Fibroblast of skin of scalp (primary cell): ENCODE measurements around the gene ABCA3.
"Not testable (repeated sequence)": the region's sequence is repeated elsewhere in the genome, so short reads cannot be mapped to it uniquely, and the experiment has no call there.

Experiments used
- DNase-seq: peaks from one replicate; pipeline ENCODE4 v3.0.0-alpha.2; 2013

ABCA3 gene

DNA sequence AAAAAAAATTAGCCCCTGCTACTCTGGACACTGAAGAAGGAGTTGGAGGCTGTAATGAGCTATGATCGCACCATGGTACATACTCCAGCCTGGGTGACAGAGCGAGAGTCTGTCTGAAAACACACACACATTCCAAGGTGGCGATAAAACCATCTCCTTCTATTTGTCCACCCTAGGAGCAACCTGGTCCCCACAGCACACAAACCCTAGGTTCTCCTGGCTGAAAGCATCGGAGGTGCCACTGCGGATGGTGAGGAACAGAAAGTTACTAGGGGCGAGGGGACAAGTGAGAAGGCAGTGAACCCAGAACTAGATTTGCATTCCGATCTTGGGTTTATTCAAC is 87.8 kb downstream of the ABCA3 start:
- no peak for DNase-seq

DNA sequence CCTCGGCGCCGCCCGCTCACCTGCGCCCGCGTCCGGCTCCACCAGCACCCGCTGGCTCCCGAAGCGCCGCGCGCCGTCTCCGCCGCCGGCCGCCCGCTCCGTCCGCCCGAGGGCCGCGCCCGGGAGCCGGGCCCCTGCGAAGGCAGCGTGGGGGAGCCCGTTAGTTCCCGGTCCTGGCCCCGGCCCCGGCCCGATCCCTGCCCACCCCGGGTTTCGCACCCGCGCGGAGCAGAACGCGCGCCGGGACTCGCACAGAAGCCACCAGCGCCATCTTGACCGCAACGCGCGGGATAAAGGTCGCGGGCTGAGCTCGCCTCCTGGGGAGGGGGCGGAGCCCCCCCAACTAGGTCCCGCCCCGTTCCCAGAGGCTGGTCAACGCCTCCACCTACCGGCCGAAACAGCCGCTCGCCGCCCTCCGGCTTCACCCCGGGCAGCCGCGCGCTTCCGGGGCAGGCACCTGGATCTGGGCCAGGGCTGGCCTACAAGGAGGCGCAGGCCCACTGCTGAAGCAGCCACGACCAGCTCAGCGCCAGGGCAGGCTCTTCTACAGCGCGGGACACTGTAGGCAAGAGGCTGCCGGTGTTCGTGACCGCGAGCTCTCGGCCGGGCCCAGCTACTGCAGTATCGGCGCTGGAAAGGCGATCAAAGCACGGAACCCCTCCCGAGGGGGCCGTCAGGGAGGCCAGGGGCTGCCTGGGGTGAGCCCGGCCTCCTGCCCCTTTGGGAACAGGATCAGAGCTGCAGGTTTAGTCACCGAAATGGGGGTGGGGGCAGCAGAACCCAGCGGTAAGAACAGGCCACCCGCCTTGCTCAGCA is 89.0 kb downstream of the ABCA3 start, which contains the start of gene ECI1:
TSS of gene ECI1 (minus strand) at position 292 of the 816 bp plus-strand sequence. CDS start at position 271, 21 bp downstream.
- DNase-seq: peak; percentile 94

DNA sequence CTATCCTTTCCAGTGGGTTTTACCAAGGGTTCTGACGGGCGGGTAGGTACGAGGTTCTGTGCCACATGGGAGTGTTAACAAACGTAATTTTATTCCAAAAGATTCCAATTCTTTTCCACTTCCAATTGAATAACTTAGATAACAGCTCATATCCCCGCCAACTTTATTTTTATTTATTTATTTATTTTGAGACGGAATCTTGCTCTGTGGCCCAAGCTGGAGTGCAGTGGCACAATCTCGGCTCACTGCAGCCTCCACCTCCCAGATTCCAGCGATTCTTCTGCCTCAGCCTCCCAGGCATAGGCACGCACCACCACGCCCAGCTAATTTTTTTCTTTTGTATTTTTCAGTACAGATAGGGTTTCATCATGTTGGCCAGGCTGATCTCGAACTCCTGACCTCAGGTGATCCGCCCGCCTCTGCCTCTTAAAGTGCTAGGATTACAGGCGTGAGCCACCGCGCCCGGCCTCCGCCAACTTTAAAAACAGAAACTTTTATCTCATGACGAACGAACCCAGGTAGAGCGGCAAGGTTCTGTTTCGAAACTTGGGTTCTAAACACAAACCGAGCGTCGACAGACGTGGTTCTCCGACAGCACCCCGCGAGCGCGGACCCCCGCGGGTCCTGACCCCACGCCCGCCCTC is 89.8 kb downstream of the ABCA3 start:
- DNase-seq: peak; percentile 22

DNA sequence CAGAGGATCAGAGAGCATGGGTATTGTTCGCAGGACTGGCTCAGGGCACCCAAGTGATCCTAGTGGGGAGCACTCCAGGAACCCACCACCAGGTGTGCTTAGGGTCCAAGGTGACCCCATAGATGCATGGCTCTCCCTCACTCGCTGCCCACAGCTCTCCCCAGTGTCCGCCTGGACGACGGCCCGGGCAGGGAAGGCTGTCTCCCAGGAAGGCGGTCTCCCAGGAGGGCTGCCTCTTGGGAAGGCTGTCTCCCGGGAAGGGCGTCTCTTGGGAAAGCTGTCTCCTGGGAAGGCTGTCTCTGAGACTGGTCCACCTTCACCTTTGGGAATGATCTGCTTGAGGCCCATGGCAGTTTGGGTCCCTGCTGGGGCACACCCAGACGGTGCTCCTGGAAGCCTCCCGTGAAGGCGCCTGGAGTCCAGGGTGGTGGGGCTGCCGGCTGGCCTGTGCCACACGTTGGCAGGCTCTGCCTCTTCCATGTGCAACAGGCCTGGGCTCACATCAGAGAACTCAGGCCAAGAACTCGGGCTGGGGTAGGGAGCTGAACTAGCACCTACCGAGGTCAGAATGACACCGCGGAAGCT is 94.1 kb downstream of the ABCA3 start:
- DNase-seq: no peak

DNA sequence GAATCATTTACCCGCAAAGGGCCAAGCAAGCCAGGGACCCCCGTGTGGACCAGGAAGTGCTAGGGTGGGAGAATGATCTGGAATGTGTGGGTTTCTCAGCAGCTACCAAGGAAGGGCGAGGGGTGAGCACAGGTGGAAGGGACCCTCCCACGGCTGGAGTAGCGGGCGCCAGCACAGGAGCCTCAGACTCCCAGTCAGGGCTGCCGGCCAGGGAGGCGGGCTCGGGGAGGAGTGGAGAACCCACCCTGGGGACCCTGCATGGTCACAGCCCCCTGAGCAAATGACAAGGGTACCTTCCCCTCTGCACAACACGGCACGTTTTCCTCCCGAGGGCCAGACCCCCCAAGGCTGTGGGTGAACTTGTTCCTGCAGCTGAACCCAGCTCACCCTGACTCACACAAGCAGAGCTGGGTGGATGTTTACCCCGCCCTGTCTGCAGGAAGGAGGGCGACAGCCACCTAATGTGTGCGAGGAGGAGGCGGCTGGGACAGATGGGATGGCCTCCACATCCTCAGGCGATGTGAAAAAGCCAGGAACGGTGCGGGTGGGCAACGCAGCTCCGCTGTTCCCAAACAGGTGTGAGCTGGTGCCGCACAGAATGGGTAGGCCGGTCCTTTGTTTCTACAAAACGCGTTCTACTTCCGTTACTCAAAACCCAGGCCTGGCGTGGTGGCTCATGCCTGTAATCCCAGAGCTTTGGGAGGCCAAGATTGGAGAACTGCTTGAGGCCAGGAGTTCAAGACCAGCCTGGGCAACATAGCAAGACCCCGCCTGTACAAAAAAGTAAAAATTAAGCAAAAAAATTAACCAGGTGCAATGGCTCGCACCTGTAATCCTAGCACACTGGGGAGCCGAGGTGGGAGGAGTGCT is 95.4 kb downstream of the ABCA3 start:
- no peak for DNase-seq

DNA sequence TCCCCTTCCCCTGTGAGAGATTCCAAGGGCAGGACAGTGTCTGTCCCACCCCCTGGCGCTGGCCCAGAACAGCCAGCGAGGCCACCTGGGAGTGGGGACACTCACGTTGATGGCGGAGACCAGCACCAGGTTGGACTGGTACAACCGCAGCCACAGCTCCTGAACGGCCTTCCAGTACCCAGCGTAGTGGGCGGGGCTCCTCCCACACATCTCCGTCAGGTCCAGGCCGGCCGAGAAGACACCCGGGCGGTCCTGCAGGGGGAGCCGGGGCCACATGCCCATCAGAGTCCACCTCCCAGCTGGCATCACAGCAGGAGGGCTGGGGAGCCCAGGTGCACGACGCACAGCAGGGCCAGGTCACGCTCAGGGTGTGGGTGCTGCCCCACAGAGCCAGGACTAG is 96.2 kb downstream of the ABCA3 start:
- no peak for DNase-seq

DNA sequence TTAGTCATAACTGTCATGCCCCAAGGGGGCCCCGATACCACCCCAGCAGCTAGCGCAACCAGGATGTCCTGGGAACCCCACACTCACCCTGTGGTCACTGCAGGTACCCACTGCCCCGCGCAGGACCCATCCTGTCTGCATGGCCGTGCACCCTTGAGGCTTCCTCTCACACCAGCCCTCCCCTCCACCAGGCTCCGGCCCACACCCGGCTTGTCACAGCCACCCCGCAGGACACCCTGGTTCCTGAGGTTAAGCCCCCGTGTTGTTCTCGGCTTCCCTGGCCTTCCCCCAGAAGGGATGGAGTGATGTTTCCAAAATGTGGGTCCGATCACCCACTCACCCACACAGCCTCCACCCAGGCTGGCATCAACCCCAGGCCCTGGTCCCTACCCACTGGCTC is 96.7 kb downstream of the ABCA3 start:
- no peak for DNase-seq

DNA sequence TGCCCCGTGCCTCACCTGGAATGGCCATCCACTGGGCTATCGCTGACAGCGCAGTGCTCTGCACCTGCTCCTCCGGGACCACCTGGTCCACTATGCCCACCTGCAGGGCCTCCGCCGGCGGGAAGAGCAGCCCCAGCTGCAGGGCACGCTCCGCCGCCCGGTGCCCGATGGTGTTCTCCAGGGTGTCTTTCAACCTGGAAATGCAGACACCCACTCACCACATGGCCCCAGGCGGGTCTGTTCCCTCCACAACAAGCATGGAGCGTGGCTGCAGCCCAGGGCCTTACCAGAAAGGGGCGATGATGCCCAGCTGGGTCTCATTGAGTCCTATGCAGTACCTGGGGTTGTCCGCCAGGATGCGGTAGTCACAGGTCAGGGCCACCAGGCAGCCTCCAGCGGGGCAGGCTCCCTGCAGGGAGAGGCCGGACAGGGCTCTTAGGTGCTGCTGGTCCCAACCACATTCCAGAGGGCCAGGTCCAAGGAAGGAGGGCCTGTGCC is 97.4 kb downstream of the ABCA3 start:
- DNase-seq: no peak

DNA sequence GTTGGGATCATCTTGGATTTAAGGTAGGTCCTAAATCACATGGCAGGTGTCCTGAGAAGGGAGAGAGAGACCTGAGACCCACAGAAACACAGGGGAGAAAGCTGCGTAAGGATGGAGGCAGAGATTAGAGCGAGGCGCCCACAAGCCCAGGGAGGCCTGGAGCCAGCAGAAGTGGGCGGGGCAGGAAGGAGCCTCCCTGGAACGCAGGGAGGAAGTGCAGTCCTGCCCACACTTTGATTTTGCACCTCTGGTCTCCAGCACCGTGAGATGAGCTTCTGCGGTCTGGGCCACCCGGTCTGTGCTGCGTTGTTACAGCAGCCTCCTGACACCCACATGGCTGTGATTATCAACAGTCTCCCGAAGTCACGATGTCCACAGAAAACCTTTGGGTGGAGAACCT is 97.9 kb downstream of the ABCA3 start:
- no peak for DNase-seq

DNA sequence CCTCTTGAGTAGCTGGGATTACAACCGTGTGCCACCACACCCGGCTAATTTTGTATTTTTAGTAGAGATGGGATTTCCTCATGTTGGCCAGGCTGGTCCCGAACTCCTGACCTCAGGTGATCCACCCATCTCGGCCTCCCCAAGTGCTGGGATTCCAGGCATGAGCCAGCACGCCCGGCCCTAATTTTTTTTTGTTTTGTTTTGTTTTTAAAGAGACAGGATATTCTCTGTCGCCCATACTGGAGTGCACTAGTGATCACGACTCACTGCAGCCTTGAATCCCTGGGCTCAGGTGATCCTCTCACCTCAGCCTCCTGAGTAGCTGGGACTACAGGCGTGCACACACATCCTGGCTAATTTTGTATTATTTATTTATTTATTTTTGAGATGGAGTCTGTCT is 100.2 kb downstream of the ABCA3 start:
- DNase-seq: not testable (repeated sequence)

DNA sequence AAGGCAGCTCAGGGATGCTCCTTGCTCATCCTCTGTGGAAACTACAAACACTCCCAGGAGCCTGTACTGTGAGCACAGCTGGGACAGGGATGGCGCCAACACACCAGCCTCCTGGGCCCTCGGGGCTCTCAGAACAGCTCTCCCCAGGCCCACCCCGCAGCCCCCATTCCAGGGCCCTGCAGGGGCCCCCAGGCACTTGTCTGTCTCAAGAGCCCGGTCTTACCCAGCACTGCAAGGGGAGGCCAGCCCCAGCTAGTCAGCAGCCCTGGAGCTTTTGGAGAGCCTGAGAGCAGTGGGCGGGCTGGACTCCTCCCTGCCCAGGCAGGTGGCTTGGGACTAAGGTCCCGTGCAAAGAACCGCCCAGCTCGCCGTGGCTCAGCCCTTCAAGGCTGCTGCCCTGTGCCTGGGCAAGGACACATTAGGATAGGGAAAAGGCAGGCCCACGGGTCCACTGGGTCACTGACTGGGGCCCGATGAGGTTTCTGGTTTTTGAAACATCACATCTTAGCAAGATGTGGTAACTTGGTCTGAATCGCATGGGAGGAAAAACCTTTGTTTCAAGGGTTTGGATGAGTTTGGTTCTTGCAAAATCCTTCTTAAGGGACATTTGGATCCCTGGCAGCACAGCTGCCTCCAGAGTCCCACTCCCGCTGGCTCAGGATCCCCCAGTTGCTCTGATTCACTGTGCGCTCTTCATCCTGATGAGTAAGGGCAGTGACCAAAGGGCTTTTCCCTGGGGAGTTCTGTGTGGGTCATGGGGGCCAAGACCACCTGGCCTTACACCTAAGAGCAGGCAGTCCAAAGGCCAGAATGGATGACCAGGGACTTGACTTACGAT is 101.5 kb downstream of the ABCA3 start:
- DNase-seq: no peak

DNA sequence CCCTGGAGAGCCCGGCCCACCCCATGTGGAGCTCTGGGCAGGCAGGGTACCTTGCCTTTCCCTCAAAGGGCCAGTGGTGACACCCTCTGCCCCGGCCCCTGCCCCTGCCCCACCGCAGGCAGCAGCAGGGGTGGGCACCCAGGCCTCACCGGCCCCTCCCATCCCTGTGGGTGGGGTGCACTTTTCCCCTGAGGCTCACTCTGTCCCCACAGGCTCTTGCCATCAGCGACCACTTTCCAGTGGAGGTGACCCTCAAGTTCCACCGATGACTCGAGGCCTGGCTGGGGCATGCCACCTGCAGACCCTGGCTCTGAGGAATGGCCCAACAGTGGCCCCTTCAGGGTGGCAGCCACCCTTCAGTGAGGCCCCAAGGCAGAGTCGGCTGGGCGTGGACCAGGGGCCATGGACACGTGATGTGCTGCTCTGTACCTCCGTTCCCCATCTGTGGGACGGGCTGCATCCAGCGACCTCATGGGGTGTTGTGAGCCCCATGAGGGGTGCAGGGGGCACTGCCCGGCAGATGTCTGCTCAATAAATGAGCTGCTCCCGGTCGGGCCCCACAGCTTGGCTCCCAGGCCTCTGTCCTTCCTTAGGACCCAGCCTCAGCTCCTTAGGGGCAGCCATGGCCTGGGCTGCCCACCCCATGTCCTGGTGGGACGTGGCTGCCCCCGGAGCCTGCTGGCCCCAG is 102.2 kb downstream of the ABCA3 start:
- no peak for DNase-seq

DNA sequence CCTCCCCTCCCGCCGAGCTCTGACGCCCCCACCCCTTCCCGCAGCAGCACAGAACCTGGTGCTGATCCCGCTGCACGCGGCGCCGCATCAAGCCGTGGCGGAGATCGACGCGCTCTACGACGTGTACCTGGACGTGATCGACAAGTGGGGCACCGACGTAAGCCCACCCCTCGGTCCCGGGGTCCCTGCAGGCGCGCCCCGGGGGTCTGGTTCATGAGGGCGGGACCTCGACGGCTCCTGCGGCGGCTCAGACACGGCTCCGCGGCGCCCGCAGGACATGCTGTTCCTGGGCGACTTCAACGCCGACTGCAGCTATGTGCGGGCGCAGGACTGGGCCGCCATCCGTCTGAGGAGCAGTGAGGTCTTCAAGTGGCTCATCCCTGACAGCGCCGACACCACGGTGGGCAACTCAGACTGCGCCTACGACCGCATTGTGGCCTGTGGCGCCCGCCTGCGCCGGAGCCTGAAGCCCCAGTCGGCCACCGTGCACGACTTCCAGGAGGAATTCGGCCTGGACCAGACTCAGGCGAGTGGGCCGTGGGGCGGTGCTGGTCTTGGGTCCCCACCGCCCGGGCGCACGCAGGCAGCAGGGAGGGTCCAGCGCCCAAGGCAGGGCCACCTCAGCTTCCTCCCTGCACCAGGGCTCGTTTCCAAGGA is 102.9 kb downstream of the ABCA3 start:
- DNase-seq: no peak

DNA sequence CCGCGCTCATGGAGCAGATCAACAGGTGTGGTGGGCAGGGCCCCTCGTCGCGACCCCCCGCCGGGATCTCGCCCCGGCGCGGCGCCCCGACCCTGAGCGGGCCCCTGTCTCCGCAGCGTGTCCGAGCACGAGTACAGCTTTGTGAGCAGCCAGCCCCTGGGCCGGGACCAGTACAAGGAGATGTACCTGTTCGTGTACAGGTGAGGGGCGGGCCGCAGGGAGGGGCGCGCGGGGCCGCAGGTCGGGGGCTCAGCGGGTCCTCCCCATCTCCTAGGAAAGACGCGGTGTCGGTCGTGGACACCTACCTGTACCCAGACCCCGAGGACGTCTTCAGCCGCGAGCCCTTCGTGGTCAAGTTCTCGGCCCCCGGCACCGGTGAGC is 103.4 kb downstream of the ABCA3 start:
- DNase-seq: no peak

DNA sequence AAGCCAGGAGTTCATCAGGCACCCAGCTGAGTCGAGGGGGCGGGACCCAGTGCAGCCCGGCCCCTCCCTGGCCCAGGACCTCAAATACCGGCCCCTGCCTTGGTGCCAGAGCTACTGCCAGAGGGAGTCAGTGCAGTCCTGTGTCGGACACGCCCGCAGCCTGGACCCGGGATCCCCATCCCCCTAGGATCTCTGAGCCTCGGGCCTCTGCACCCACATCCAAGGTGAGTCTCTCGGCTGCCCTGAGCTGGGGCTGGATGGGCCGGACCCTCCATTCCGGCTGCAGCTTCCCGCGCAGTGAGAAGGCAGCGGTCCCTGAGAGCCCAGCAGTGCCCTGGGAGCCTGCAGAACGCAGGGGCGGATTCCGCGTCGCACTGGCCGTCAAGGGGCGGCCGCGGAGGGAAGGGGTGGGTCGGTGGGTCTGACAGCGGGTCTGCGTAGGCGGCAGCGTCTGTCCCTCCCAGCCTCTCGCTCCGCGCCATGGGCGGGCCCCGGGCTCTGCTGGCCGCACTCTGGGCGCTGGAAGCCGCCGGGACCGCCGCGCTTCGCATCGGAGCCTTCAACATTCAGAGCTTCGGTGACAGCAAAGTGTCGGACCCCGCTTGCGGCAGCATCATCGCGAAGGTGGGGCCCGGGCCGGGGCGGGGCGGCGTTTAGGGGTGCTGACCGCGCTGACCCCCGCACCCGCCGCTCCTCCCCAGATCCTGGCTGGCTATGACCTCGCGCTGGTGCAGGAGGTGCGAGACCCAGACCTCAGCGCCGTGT is 104.0 kb downstream of the ABCA3 start, which contains the start of gene DNASE1L2:
TSS of gene DNASE1L2 (plus strand) at position 108 of the 765 bp plus-strand sequence. CDS start at position 481, 373 bp downstream.
- DNase-seq: peak; percentile 29

DNA sequence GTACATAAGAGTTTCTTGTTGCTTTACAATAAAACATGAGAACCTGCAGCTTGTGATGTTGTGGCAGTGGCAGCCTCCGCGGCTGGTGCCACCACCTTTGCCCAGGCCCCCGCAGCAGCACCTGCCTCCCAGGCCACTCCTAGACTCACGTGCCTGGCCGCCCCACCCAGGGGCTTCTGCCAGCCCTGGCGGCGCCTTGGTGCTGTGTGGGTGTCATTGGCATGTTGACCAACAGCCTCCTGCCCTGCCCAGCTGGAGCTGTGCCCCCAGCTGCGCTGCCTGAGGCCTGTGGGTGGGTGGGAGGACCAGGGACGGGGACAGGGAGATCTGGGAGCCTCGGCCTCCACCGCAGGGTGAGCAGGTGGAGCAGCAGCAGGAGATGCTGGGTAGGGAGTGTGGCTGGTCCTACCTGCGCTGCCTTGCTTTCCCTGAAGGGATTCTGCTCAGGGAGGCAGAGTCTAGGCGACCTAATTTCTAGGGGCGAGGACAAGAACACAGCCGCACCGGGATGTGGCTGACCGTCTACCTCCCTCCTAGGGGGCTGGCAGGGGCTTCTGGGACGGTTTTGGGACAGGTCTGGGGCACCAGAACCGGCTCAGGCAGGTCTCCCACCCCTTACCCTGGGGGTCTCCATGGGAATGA is 104.7 kb downstream of the ABCA3 start:
- DNase-seq: no peak

DNA sequence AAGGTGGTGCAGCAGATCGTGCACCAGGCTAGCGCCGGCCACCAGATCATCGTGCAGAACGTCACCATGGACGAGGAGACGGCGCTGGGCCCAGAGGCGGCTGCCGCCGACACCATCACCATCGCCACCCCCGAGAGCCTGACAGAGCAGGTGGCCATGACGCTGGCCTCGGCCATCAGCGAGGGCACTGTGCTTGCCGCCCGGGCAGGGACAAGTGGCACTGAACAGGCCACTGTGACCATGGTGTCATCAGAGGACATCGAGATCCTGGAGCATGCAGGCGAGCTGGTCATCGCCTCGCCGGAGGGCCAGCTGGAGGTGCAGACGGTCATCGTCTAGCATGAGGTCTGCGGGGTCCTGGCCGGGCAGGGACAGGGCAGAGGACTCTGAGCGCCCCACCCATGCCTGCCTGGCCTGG is 105.3 kb downstream of the ABCA3 start:
- DNase-seq: no peak

DNA sequence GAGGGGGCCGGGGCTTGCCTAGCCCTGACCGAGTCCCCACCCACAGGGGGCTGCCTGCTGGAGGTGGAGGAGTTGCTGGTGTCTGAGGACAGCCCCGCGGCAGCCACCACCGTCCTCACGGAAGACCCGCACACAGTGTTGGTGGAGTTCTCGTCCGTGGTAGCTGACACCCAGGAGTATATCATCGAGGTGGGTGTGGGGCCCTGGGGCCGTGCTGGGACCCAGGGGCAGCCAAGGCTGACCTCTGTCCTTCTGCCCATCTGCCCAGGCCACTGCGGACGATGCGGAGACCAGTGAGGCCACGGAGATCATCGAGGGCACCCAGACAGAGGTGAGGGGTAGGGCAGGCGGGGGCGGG is 105.7 kb downstream of the ABCA3 start:
- DNase-seq: no peak
